HG03064 (cell line): Measurements from ENCODE around the gene LRRC9.
"Not testable (repeated sequence)": the region's sequence is repeated elsewhere in the genome, so short reads cannot be mapped to it uniquely, and the experiment has no call there.

Experiments
- ATAC-seq: cut with Tn5 transposase; IDR thresholded peaks from one replicate; pipeline ENCODE4 v1.9.1; 2021; ENCODE audit warnings: low read depth; ENCODE audit not compliant: unreplicated experiment

LRRC9 gene

GRCh38 chr14:59919570-59920377, at the start of gene LRRC9:
TSS of gene LRRC9 (plus strand) at chr14:59920144.
- ATAC-seq = no peak

DNA sequence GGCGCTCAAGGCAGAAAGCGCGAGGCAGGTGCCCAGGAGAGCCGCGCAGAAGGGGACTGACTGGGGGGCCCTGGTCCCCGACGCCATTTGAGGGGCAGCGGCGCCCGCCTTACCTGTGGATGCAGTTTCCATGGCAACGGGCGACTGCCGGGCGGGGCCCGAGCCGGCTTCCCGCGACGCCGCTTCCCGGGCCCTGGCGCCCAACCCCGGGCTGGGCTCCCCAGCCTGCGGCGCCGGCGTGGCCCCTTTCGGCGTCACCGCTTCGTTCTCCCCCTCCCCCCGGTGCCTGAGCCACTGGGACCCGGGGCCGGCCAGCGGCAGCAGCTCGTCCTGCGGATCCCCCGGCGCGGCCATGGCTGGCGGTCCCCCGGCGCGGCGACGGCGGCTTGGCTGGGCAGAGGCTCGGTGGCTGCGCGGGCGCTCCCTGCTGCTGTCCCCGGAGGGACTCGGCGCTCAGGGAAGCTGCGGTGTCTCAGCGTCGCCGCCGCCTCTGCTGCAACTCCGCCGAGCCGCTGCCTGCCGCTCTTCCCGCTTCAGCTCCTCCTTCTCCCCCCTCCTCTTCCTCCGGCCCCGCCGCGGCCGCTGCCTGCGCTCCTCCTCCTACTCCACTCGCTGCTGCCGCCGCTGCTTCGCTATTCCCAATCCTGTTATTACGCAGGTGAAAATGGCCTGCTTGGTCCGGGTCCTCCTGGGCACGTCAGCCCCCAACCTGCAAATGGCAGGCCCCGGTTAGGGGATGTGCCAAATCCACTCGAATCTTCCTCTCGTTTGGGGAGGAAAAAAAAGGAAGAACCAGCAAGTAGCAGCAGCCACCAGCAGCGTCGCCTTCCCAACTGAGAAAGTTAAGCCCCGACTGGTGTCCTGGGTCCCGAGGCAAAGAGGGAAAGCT, 49.4 kb upstream of the LRRC9 start, which contains the start of gene RTN1:
Gene RTN1 (minus strand): TSS at position 500 of the 889 bp plus-strand sequence. CDS start 146 bp downstream, at position 354.
- no peak for ATAC-seq

DNA sequence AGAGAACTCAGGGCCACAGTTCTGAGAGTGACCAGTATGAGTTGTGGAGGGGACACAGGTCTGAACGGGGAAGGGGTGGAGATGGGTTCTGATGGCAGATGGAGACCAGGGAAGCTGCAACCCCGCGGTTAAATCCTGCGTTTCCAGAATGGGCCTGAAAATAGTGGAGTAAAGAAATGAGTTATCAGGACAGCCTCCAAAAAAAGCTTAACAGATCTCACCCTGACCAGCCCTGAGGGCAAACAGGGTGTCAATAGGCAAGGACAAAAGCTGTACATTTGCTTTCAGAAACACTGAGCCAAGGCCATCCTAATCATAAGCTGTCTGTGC, 48.8 kb upstream of the LRRC9 start:
- no peak for ATAC-seq

GRCh38 chr14:59882957-59883356, 37.0 kb upstream of the LRRC9 start:
- no peak for ATAC-seq

DNA sequence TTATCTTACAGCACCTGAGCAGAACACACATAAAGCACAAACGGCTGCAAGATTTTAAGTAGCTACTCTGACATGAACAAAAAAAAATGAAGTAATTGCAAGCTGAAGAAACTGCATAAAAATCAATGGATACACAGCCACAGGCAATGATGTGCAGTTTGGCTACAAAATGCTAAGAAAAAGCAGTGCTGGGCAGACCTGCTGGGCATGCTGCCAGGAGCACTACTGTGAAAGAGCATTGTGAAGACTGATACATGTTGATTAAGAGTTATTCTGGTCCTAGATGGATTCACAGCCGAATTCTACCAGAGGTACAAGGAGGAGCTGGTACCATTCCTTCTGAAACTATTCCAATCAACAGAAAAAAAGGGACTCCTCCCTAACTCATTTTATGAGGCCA, 29.3 kb upstream of the LRRC9 start:
- ATAC-seq = no peak

DNA sequence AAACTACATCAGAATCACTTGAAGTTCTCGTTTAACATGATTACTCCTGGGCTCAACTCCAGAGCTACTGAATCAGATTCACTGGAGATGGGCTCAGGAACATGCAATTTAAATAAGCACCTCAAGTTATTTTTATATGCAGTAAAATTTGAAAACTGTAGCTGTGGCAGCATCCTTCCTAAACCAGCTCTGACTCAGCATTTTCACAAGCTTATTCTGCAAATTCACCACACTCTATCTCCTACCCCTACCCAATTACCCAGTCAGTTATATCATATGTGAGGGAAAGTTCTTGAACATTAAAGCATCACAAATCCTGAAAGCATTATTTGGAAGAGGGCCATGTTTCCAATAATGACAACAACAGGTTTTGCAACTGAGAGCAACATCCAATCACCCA, 24.2 kb upstream of the LRRC9 start:
- no peak for ATAC-seq

DNA sequence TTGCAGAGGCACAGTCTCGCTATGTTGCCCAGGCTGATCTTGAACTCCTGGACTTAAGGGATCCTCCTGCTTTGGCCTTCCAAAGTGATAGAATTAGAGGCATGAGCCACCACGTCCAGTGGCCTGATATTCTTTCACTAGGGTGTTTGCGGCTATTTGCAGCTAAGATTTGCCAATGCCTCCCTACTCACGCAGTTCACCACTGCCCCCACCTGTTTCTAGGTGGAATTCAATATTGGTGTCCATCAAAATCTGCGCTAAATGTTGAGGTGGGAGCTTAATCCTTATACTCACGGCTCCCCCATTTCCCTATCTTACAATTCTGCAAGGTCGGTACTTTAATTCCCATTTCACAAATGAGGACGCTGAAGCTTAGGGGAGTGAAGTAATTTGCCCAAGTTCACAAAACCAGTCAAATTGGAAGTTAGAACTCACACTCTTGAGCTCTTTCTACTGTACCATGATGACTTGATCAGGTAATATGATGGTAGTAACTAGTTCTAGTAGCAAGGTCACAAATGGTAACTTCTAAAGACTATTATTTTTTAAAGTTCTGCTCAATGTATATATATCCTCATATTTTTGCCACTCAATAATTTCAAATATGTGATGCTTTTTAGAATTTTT, 22.1 kb upstream of the LRRC9 start:
- ATAC-seq = no peak

DNA sequence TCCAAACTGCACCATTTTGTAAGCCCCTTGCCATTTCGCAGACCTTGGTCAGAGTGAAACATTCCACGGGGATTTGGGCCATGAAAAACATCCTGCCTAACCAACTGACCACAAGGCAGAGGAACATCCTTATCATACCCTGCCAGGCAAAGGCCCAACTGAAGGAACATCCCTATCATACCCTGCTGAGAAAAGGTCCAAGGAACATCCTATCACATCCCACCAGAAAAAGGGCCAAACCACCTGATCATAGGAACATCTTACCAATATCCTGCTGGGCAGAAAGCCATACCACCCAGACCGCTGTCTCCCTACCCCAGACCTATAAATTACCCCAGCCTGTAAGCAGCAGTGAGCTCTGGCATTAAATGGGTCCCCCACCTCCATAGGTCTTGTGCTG, 19.4 kb upstream of the LRRC9 start:
- ATAC-seq = no peak

- ATAC-seq = no peak
These were observed 15.8 kb upstream of the LRRC9 start for GRCh38 chr14:59904184-59904583.

DNA sequence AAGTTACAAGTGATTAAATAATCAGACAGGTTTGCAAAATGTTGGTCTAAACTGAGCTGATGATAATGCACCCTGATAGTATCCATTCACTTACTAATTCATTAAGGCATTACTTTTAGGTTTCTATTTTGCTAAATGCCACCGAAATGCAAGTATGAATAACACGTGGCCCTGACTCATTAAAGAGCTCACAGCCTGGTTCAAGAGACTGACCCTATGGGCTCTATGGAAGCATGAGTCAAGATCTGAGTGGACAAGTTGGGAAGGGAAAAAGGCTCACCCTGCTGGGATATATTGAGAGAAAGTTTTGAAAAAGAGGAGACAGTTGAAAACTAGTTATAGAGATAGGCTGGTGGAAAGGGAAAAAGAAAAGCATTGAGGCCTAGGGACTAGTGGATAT, 14.8 kb upstream of the LRRC9 start:
- no peak for ATAC-seq

DNA sequence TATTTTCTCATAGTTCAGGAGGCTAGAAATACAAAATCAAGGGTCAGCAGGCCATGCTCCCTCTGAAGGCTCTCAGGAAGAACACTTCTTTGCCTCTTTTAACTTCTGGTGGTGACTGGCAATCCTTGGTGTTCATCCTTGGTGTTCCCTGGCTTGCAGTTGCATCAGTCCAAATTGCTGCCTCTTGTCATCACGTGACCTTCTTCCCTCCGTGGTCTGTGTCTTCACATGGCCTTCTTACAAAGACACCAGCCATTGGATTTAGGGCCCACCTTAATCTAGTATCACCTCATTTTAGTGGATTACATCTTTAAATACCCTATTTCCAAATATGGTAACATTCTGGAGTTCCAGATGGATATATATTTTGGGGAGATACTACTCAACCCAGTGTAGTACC, 7.5 kb upstream of the LRRC9 start:
- ATAC-seq = no peak

- no peak for ATAC-seq
These were observed 6.8 kb upstream of the LRRC9 start for GRCh38 chr14:59913187-59913586.

DNA sequence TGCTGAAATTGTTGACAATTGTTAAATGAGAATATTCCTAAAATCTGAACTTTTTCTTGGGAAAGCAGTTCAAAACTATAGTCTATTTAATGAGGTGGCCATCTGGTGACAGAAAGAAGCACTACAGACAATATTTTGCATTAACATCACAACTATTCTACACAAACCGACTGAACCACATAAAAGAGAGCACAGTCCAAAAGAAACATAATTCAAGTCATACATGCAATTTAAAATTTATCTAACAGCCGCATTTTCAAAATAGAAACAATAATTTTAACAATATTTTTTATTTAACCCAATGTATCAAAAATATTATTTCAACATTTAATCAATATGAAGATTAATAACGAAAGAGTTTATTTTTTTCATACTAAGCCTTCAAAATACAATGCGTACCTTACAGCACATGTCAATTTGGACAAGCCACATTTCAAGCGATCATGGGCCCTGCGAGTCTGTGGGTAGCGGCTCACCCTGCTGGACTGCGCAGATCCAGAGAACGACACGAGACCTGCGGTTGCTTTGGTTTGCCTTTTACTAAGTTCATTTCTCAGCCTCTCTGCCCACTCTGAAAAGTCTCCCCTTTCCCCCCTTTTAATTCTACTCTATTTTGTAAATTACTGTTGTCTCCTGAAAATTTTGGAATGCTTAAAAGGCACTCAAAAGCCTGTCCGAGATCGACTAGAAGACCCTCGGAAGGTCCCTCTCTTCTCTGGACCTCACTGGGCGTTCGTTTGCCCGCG, 947 bp upstream of the LRRC9 start:
- ATAC-seq = no peak

- no peak for ATAC-seq
These were observed 387 bp downstream of the LRRC9 start for GRCh38 chr14:59920378-59920683.

DNA sequence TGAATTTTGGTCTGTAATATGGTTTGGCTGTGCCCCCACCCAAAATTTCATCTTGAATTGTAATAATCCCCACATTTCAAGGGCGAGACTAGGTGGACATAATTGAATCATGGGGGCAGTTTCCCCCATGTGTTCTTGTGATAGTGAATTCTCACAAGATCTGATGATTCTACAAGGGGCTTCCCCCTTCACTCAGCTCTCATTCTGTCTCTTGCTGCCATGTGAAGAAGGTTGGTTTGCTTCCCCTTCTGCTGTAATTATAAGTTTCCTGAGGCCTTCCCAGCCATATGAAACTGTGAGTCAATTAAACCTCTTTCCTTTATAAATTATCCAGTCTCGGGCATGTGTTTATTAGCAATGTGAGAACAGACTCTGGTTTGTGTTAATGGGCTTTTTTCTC, 5.9 kb downstream of the LRRC9 start:
- no peak for ATAC-seq

DNA sequence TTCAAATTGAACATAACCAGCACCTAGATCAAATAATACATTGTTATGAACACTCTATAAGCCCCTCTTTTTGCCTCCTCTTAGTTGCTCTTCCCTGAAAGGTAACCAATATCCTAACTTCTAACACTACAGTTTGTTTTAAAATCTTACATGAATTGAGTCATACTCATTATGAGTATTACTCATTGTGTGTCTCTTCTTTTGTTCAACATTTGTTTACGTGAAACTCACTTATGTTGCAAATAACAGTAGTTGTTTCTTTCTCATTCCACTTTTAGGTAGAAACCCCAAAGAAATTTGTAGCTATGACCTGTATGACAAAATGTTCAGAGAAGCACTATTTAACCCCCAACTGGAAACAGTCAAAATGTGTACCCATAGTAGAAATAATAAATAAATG, 6.6 kb downstream of the LRRC9 start:
- ATAC-seq = no peak

DNA sequence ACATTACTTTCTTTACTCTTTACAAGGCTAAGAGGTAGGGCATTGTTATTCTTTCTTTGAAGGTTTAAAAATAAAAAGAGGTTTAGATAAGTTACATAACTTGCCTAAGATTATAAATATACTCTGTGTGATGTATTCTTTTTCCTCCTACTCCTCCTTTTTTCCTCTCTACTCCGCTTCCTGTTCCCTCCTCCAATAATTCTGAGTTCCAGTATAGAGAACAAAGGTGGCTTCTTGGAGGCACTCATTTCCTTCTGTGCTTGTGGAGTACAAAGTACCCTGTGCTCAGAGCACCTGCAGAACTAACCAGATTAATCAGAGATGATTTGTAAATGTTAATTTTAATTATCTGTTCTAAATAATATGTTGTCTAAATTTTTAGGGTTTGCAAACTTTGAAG, 11.3 kb downstream of the LRRC9 start:
- no peak for ATAC-seq

GRCh38 chr14:59936145-59936544, 16.2 kb downstream of the LRRC9 start:
- no peak for ATAC-seq

DNA sequence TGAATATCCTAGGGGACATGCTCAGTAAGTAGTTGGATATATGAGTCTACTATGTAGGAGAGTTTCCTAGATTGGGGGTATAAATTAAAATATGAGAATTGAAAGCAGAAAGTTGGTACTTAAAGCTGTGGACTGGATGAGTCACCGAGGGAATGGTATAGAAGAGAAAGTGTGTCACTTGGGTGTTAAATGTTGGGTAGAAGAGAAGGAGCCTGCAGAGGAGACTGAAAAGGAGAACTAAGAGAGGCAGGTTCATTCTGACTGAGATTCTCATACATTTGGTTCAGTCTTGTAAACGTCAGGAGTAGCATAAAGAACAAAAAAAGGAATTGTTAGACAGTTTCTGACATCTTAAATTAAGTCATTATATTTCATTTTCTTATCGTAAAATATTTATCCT, 19.9 kb downstream of the LRRC9 start:
- no peak for ATAC-seq

GRCh38 chr14:59942296-59942862, 22.4 kb downstream of the LRRC9 start:
- not testable (repeated sequence) for ATAC-seq

GRCh38 chr14:59944909-59945308, 25.0 kb downstream of the LRRC9 start:
- ATAC-seq = no peak
